Measurements from ENCODE around the gene ELP6.

ELP6 gene

GRCh38 chr3:47513125-47513929 lies at the start of gene ELP6:
Gene ELP6, minus strand, starts transcription at chr3:47513712. Its CDS starts 122 bp downstream, at chr3:47513590.
- DNase-seq = peak; percentile 99

- DNase-seq = no peak
Measured at GRCh38 chr3:47556351-47556750, 42.8 kb upstream of the ELP6 start.

GRCh38 chr3:47554335-47554734 lies 40.8 kb upstream of the ELP6 start:
- no peak for DNase-seq

- no peak for DNase-seq
Measured at GRCh38 chr3:47553407-47553806, 39.9 kb upstream of the ELP6 start.

- no peak for DNase-seq
Measured at GRCh38 chr3:47542471-47543173, 29.1 kb upstream of the ELP6 start.

- DNase-seq = no peak
Measured at GRCh38 chr3:47541583-47542108, 28.1 kb upstream of the ELP6 start.

- DNase-seq = no peak
Measured at GRCh38 chr3:47540281-47540680, 26.8 kb upstream of the ELP6 start.

- DNase-seq = no peak
Measured at GRCh38 chr3:47536967-47537366, 23.5 kb upstream of the ELP6 start.

GRCh38 chr3:47536221-47536891 lies 22.8 kb upstream of the ELP6 start:
- DNase-seq = no peak

GRCh38 chr3:47533996-47534454 lies 20.5 kb upstream of the ELP6 start:
- DNase-seq = no peak

- DNase-seq = no peak
Measured at GRCh38 chr3:47533481-47533880, 20.0 kb upstream of the ELP6 start.

- no peak for DNase-seq
Measured at GRCh38 chr3:47527952-47528725, 14.6 kb upstream of the ELP6 start.

GRCh38 chr3:47525617-47526016 lies 12.1 kb upstream of the ELP6 start:
- no peak for DNase-seq

GRCh38 chr3:47523310-47524073 lies 10.0 kb upstream of the ELP6 start:
- no peak for DNase-seq

GRCh38 chr3:47522082-47522987 lies 8.8 kb upstream of the ELP6 start:
- peak; percentile 85 for DNase-seq

- DNase-seq = no peak
Measured at GRCh38 chr3:47520756-47521155, 7.2 kb upstream of the ELP6 start.

- DNase-seq = no peak
Measured at GRCh38 chr3:47517937-47518336, 4.4 kb upstream of the ELP6 start.

GRCh38 chr3:47515864-47516319 lies 2.4 kb upstream of the ELP6 start:
- DNase-seq = no peak

GRCh38 chr3:47515100-47515499 lies 1.6 kb upstream of the ELP6 start:
- DNase-seq = no peak

GRCh38 chr3:47512416-47513124 lies 942 bp downstream of the ELP6 start:
- DNase-seq = peak; percentile 58
